HepG2 (cell line): Measurements from ENCODE around the gene FIZ1. TPM values are rescaled to one million over a fixed set of nuclear protein-coding genes. Genes with fewer than 3 reads are reported as not detected.
A peak's percentile ranks its signal among the peaks of the same experiment; 100 is the strongest.

Experiments
- ARNT2 ChIP-seq: sonication (generic); formaldehyde crosslinking; IDR thresholded peaks from 2 replicates; pipeline ENCODE4 v1.8.0; 2022; ENCODE audit warnings: mild to moderate bottlenecking, low read depth, missing genetic modification reagents, moderate library complexity
- CEBPG ChIP-seq: IDR thresholded peaks from 2 replicates; pipeline ENCODE4 v1.6.1; 2016
- EP300 ChIP-seq, 3 experiments: sonication (generic) in 1 of 3; formaldehyde crosslinking in 1 of 3; IDR thresholded peaks; 2 replicates each; pipeline versions ENCODE4 v1.5.1 to v1.6.1; 2011 to 2020; ENCODE audit warnings: low read depth in 2 of 3, low read length in 2 of 3, borderline replicate concordance in 1 of 3, improper control_type of control experiment in 1 of 3, mild to moderate bottlenecking in 1 of 3, missing genetic modification reagents in 1 of 3, moderate library complexity in 1 of 3
- FLYWCH1 ChIP-seq: sonication (generic); formaldehyde crosslinking; IDR thresholded peaks from 2 replicates; pipeline ENCODE4 v1.8.1; 2023; ENCODE audit warnings: mild to moderate bottlenecking, missing genetic modification reagents
- FOXA1 ChIP-seq, 2 experiments: fragments of 450-650 bp in 1 of 2; sonication (generic) in 1 of 2; formaldehyde crosslinking in 1 of 2; IDR thresholded peaks; 2 replicates each; pipeline versions ENCODE4 v1.4.0 to v1.6.1; 2016 to 2020; ENCODE audit warnings: missing genetic modification reagents in 1 of 2
- FOXA3 ChIP-seq: IDR thresholded peaks from 2 replicates; pipeline ENCODE4 v1.6.1; 2016; ENCODE audit warnings: missing genetic modification reagents, missing compliant biosample characterization
- HNF4A ChIP-seq: sonication (generic); formaldehyde crosslinking; IDR thresholded peaks from 2 replicates; pipeline ENCODE4 v1.4.0; 2020; ENCODE audit warnings: missing genetic modification reagents
- ISL2 ChIP-seq: sonication (generic); formaldehyde crosslinking; IDR thresholded peaks from 2 replicates; pipeline ENCODE4 v1.5.0; 2020; ENCODE audit warnings: missing genetic modification reagents
- KDM1A ChIP-seq: IDR thresholded peaks from 2 replicates; pipeline ENCODE4 v1.6.1; 2016; ENCODE audit warnings: missing compliant biosample characterization
- MED1 ChIP-seq: sonication (generic); formaldehyde crosslinking; IDR thresholded peaks from 2 replicates; pipeline ENCODE4 v1.4.0; 2020; ENCODE audit warnings: missing genetic modification reagents
- MIXL1 ChIP-seq: IDR thresholded peaks from 2 replicates; pipeline ENCODE4 v1.6.1; 2016
- NR2F6 ChIP-seq, 2 experiments: IDR thresholded peaks; 2 replicates each; pipeline ENCODE4 v1.6.1; 2016; ENCODE audit warnings: antibody characterized with exemption in 1 of 2, mild to moderate bottlenecking in 1 of 2
- PATZ1 ChIP-seq: sonication (generic); formaldehyde crosslinking; IDR thresholded peaks from 2 replicates; pipeline ENCODE4 v1.4.0; 2020; ENCODE audit warnings: missing genetic modification reagents
- POGK ChIP-seq: sonication (generic); formaldehyde crosslinking; conservative IDR thresholded peaks from 2 replicates; pipeline ENCODE4 v1.8.0; 2022; ENCODE audit warnings: mild to moderate bottlenecking, moderate library complexity, missing genetic modification reagents
- SETDB1 ChIP-seq: sonication (generic); formaldehyde crosslinking; IDR thresholded peaks from 2 replicates; pipeline ENCODE4 v1.5.1; 2020; ENCODE audit warnings: missing genetic modification reagents, mild to moderate bottlenecking, borderline replicate concordance
- SP2 ChIP-seq: sonication (generic); formaldehyde crosslinking; IDR thresholded peaks from 2 replicates; pipeline ENCODE4 v1.5.1; 2020; ENCODE audit warnings: mild to moderate bottlenecking, missing genetic modification reagents
- TARDBP ChIP-seq: sonication (generic); formaldehyde crosslinking; IDR thresholded peaks from 2 replicates; pipeline ENCODE4 v1.8.0; 2022; ENCODE audit warnings: mild to moderate bottlenecking, missing genetic modification reagents
- TFAP4 ChIP-seq: sonication (generic); IDR thresholded peaks from 2 replicates; pipeline ENCODE4 v1.6.1; 2016; ENCODE audit warnings: low read depth, borderline replicate concordance
- YEATS2 ChIP-seq: sonication (generic); formaldehyde crosslinking; IDR thresholded peaks from 2 replicates; pipeline ENCODE4 v1.4.0; 2020; ENCODE audit warnings: missing genetic modification reagents, borderline replicate concordance
- ZNF12 ChIP-seq: sonication (generic); formaldehyde crosslinking; IDR thresholded peaks from 2 replicates; pipeline ENCODE4 v1.5.0; 2020; ENCODE audit warnings: missing genetic modification reagents
- ZNF292 ChIP-seq: sonication (generic); formaldehyde crosslinking; IDR thresholded peaks from 2 replicates; pipeline ENCODE4 v1.8.1; 2022; ENCODE audit warnings: mild to moderate bottlenecking, low read depth, missing genetic modification reagents, borderline replicate concordance
- ZNF326 ChIP-seq: sonication (generic); formaldehyde crosslinking; IDR thresholded peaks from 2 replicates; pipeline ENCODE4 v1.4.0; 2020; ENCODE audit warnings: missing genetic modification reagents, borderline replicate concordance
- ZNF572 ChIP-seq: sonication (generic); formaldehyde crosslinking; IDR thresholded peaks from 2 replicates; pipeline ENCODE4 v1.5.1; 2020; ENCODE audit warnings: mild to moderate bottlenecking, missing genetic modification reagents
- polyA plus RNA-seq, 8 experiments: library from polyadenylated mRNA; depleted of rRNA in 3 of 8; stranded (reverse) in 7 of 8; unstranded in 1 of 8; fragments of >200 nt; fragmentation: Illumina TruSeq in 4 of 8; extraction: Trizol in 4 of 8; gene quantifications; 2 replicates each; pipeline versions ENCODE4 v1.2.1 to v1.2.3, GENCODE V29; 2011 to 2016; ENCODE audit warnings: low read depth in 4 of 8, missing spikeins in 1 of 8, mixed read lengths in 1 of 8; ENCODE audit not compliant: insufficient read depth in 1 of 8
- total RNA-seq, 5 experiments: library from RNA; depleted of rRNA; stranded (reverse); fragments of >200 nt; fragmentation: Illumina TruSeq; extraction: Trizol; gene quantifications; 2 replicates each; pipeline ENCODE4 v1.2.3, GENCODE V29; 2016; ENCODE audit warnings: low read depth in 1 of 5

FIZ1 gene
- total and polyA plus RNA-seq, 2 of the 13 experiments (the other 11 are each of a cell fraction or from before 2014, with no cell fraction given), result 3.6 to 5.9 TPM

- TF ChIP-seq MED1 (CRISPR knock-in tag) (peak; percentile 53; the same call in 1 of the 2 replicates), ARNT2 (CRISPR knock-in tag) (0 out of 2 replicates have a peak, but pooled peaks have one; percentile 21), YEATS2 (CRISPR knock-in tag) (0 out of 2 replicates have a peak, but pooled peaks have one; percentile 14), TARDBP (0 out of 2 replicates have a peak, but pooled peaks have one; percentile 27), SETDB1 (CRISPR knock-in tag) (no peak), ZNF326 (CRISPR knock-in tag) (no peak), EP300 (IDR thresholded peaks at IDR 0.05; ENCODE audit: low read depth in 2 of 2, low read length in 2 of 2) (peak in 1 of 2 experiments; percentile 66; a peak in 1 of 4 replicates), EP300 (CRISPR knock-in tag; IDR thresholded peaks at IDR 0.05; ENCODE audit: borderline replicate concordance) (peak; percentile 19; the same call in 1 of the 2 replicates), FLYWCH1 (CRISPR knock-in tag) (no peak), HNF4A (CRISPR knock-in tag) (peak; percentile 46; the same call in 1 of the 2 replicates), POGK (CRISPR knock-in tag) (peak; percentile 58; the same call in 1 of the 2 replicates), ISL2 (0 out of 2 replicates have a peak, but pooled peaks have one; percentile 37), ZNF292 (peak; percentile 40; the same call in 1 of the 2 replicates), CEBPG (CRISPR knock-in tag) (peak; percentile 81), NR2F6 (IDR thresholded peaks at IDR 0.05) (no peak), NR2F6 (CRISPR knock-in tag; IDR thresholded peaks at IDR 0.05) (peak; percentile 61; the same call in 1 of the 2 replicates), PATZ1 (0 out of 2 replicates have a peak, but pooled peaks have one; percentile 9), TFAP4 (0 out of 2 replicates have a peak, but pooled peaks have one; percentile 28), SP2 (0 out of 2 replicates have a peak, but pooled peaks have one; percentile 24), KDM1A (CRISPR knock-in tag) (0 out of 2 replicates have a peak, but pooled peaks have one; percentile 35), MIXL1 (peak; percentile 26; the same call in 1 of the 2 replicates), ZNF572 (CRISPR knock-in tag) (no peak), FOXA1 (IDR thresholded peaks at IDR 0.05) (no peak), FOXA1 (CRISPR knock-in tag; IDR thresholded peaks at IDR 0.05) (peak; percentile 61), ZNF12 (CRISPR knock-in tag) (peak; percentile 40; the same call in 1 of the 2 replicates), FOXA3 (CRISPR knock-in tag) (peak; percentile 86)
These were observed 45.8 kb downstream of the FIZ1 start (continued) for GRCh38 chr19:55553217-55554182.
